Measurements from ENCODE around the gene CARTPT.

- TF ChIP-seq CTCF (IDR thresholded peaks at IDR 0.05; ENCODE audit: insufficient read depth, low read length, poor library complexity, severe bottlenecking) (no peak), EZH2phosphoT487 (conservative IDR thresholded peaks at IDR 0.05; ENCODE audit: low read length) (no peak)
These were observed 33.5 kb downstream of the CARTPT start for GRCh38 chr5:71752441-71753190.

Data from SU-DHL-6 (cell line).